GM18505 (cell line): Measurements from ENCODE around the gene GTSE1.

ENCODE experiments used
- ATAC-seq: cut with Tn5 transposase; IDR thresholded peaks from one replicate; pipeline ENCODE4 v1.9.1; 2021; ENCODE audit not compliant: unreplicated experiment
- POLR2A ChIP-seq: IDR thresholded peaks from 4 replicates; pipeline ENCODE4 v1.6.1; 2011; ENCODE audit warnings: borderline replicate concordance; ENCODE audit not compliant: insufficient read depth, insufficient read length; ENCODE audit errors: extremely low read depth

The GTSE1 gene

GRCh38 chr22:46286006-46286405 lies 10.7 kb upstream of the GTSE1 start:
- no peak for TF ChIP-seq POLR2A
- no peak for ATAC-seq

GRCh38 chr22:46286941-46287872 lies 9.5 kb upstream of the GTSE1 start:
- ATAC-seq, result no peak
- no peak for TF ChIP-seq POLR2A

- peak; percentile 87 for TF ChIP-seq POLR2A
- ATAC-seq, result no peak
Measured at GRCh38 chr22:46287873-46288751, 8.6 kb upstream of the GTSE1 start.

- ATAC-seq, result no peak
- no peak for TF ChIP-seq POLR2A
Measured at GRCh38 chr22:46288846-46289243, 7.8 kb upstream of the GTSE1 start.

- TF ChIP-seq POLR2A, result no peak
- ATAC-seq, result no peak
Measured at GRCh38 chr22:46289244-46289891, 7.3 kb upstream of the GTSE1 start.

GRCh38 chr22:46290121-46290842 lies 6.4 kb upstream of the GTSE1 start:
- no peak for ATAC-seq
- TF ChIP-seq POLR2A, result no peak

GRCh38 chr22:46290843-46291785 lies 5.6 kb upstream of the GTSE1 start:
- no peak for TF ChIP-seq POLR2A
- no peak for ATAC-seq

GRCh38 chr22:46292173-46292572 lies 4.5 kb upstream of the GTSE1 start:
- no peak for ATAC-seq
- no peak for TF ChIP-seq POLR2A

- no peak for TF ChIP-seq POLR2A
- ATAC-seq, result no peak
Measured at GRCh38 chr22:46292732-46293131, 3.9 kb upstream of the GTSE1 start.

- ATAC-seq, result no peak
- no peak for TF ChIP-seq POLR2A
Measured at GRCh38 chr22:46293577-46294260, 3.0 kb upstream of the GTSE1 start.

- ATAC-seq, result no peak
- no peak for TF ChIP-seq POLR2A
Measured at GRCh38 chr22:46294784-46295183, 1.9 kb upstream of the GTSE1 start.
